PC-3 (cell line): ENCODE measurements around the gene PSKH1.

Experiments
- EZH2 ChIP-seq: fragments of 300-600 bp; sonication (generic); IDR thresholded peaks from one replicate; pipeline ENCODE4 v1.6.1; 2017; ENCODE audit warnings: antibody characterized with exemption, mild to moderate bottlenecking, low read length; ENCODE audit not compliant: unreplicated experiment
- EZH2phosphoT487 ChIP-seq: fragments of 300-600 bp; sonication (generic); IDR thresholded peaks from 2 replicates; pipeline ENCODE4 v1.6.1; 2018; ENCODE audit warnings: mild to moderate bottlenecking, antibody characterized with exemption, low read length, borderline replicate concordance
- TF ChIP-seq, protein P1 (sequence below): fragments of 300-600 bp; sonication (generic); conservative IDR thresholded peaks from 2 replicates; pipeline ENCODE4 v1.5.1; 2017; ENCODE audit warnings: antibody characterized with exemption, low read depth, mild to moderate bottlenecking, low read length

DNA sequence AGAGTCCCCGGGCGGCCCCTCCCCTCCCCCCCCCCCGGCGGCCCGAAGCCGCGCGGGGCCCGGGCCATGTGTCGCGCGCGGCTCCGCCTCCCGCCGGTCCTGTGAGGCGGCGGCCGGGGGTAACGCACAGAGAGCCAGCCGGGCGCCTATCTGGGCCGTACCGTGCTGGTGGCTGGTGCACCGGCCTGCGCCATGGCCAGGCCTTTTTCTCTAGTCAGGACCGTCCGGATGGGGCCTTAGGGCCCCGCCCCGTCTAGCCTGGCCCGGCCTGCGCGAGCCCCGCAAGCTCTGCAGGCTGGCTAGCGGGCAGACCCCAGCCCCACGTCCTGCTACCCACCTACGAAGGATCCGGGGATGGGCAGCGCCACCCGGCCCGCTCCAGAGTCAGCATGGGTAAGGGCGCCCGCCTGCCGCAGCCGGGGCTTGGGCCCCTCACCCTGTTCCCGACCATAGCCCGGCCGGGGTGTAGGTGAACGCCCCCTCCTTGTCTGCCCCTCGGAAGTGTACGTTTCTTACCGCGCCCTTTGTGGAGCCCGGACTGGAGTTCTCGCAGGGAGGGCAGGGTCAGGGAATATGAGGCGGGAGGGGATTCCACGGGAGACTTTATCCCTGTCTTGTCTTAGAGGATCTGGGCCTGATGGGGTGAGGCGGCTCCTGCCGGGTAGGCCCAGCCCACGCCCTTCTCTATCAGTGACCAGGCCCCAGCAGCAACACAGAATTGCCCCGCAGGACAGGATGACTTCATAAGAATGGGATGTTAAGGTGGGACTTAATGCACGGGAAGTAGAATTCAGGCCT, 45.8 kb upstream of the PSKH1 start, which contains the start of gene CENPT:
- TF ChIP-seq, protein P1, sequence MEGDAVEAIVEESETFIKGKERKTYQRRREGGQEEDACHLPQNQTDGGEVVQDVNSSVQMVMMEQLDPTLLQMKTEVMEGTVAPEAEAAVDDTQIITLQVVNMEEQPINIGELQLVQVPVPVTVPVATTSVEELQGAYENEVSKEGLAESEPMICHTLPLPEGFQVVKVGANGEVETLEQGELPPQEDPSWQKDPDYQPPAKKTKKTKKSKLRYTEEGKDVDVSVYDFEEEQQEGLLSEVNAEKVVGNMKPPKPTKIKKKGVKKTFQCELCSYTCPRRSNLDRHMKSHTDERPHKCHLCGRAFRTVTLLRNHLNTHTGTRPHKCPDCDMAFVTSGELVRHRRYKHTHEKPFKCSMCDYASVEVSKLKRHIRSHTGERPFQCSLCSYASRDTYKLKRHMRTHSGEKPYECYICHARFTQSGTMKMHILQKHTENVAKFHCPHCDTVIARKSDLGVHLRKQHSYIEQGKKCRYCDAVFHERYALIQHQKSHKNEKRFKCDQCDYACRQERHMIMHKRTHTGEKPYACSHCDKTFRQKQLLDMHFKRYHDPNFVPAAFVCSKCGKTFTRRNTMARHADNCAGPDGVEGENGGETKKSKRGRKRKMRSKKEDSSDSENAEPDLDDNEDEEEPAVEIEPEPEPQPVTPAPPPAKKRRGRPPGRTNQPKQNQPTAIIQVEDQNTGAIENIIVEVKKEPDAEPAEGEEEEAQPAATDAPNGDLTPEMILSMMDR: no peak
- TF ChIP-seq EZH2 (no peak), EZH2phosphoT487 (no peak)
